HepG2 (cell line): ENCODE results near the gene INO80E. TPM values are rescaled to one million over a fixed set of nuclear protein-coding genes. Genes with fewer than 3 reads are reported as not detected.

Experiments used
- BATF2 ChIP-seq: sonication (generic); formaldehyde crosslinking; IDR thresholded peaks from 2 replicates; pipeline ENCODE4 v1.8.0; 2022; ENCODE audit warnings: mild to moderate bottlenecking, missing genetic modification reagents, moderate library complexity
- CEBPB ChIP-seq: IDR thresholded peaks from 2 replicates; pipeline ENCODE4 v1.6.1; 2011; ENCODE audit warnings: low read depth, low read length, improper control_type of control experiment, borderline replicate concordance
- CHD4 ChIP-seq: fragments of 200-600 bp; sonication (generic); IDR thresholded peaks from 2 replicates; pipeline ENCODE4 v1.7.0; 2017; ENCODE audit warnings: mild to moderate bottlenecking, low read length, borderline replicate concordance
- E2F5 ChIP-seq: sonication (generic); formaldehyde crosslinking; conservative IDR thresholded peaks from 2 replicates; pipeline ENCODE4 v1.4.0; 2020; ENCODE audit warnings: missing genetic modification reagents
- FOXO1 ChIP-seq: sonication (generic); formaldehyde crosslinking; IDR thresholded peaks from 2 replicates; pipeline ENCODE4 v1.4.0; 2020; ENCODE audit warnings: missing genetic modification reagents
- HIVEP1 ChIP-seq: sonication (generic); formaldehyde crosslinking; IDR thresholded peaks from 2 replicates; pipeline ENCODE4 v1.4.0; 2020; ENCODE audit warnings: mild to moderate bottlenecking, missing genetic modification reagents
- HNRNPK ChIP-seq: fragments of 200-400 bp; formaldehyde crosslinking; IDR thresholded peaks from 2 replicates; pipeline ENCODE4 v1.6.1; 2018; ENCODE audit warnings: low read length, low read depth, moderate library complexity, mild to moderate bottlenecking; ENCODE audit not compliant: poor library complexity, severe bottlenecking
- HOXD1 ChIP-seq: sonication (generic); formaldehyde crosslinking; IDR thresholded peaks from 2 replicates; pipeline ENCODE4 v1.5.0; 2020; ENCODE audit warnings: missing genetic modification reagents
- KDM5B ChIP-seq: sonication (generic); formaldehyde crosslinking; IDR thresholded peaks from 2 replicates; pipeline ENCODE4 v1.4.0; 2020; ENCODE audit warnings: missing genetic modification reagents, mild to moderate bottlenecking, borderline replicate concordance
- MAFK ChIP-seq, 2 experiments: IDR thresholded peaks in 1 of 2; conservative IDR thresholded peaks in 1 of 2; 2 replicates each; pipeline ENCODE4 v1.6.1; 2011; ENCODE audit warnings: improper control_type of control experiment in 2 of 2, low read length in 2 of 2
- MAX ChIP-seq: IDR thresholded peaks from 2 replicates; pipeline ENCODE4 v1.6.1; 2012; ENCODE audit warnings: inconsistent platforms
- MBD4 ChIP-seq: IDR thresholded peaks from 2 replicates; pipeline ENCODE4 v1.6.1; 2012; ENCODE audit warnings: low read length, inconsistent platforms, borderline replicate concordance
- MIER2 ChIP-seq: IDR thresholded peaks from 2 replicates; pipeline ENCODE4 v1.6.1; 2016; ENCODE audit warnings: missing biosample characterization, missing genetic modification reagents
- MNT ChIP-seq: fragments of 450-650 bp; IDR thresholded peaks from 2 replicates; pipeline ENCODE4 v1.6.1; 2016
- SCMH1 ChIP-seq: sonication (generic); formaldehyde crosslinking; IDR thresholded peaks from 2 replicates; pipeline ENCODE4 v1.9.0; 2021; ENCODE audit warnings: missing genetic modification reagents, mild to moderate bottlenecking, borderline replicate concordance
- TERF1 ChIP-seq: sonication (generic); formaldehyde crosslinking; IDR thresholded peaks from 2 replicates; pipeline ENCODE4 v1.8.0; 2022; ENCODE audit warnings: mild to moderate bottlenecking, missing genetic modification reagents, moderate library complexity
- ZFP91 ChIP-seq: sonication (generic); formaldehyde crosslinking; IDR thresholded peaks from 2 replicates; pipeline ENCODE4 v1.9.0; 2022; ENCODE audit warnings: missing genetic modification reagents, mild to moderate bottlenecking, borderline replicate concordance
- ZNF225 ChIP-seq: sonication (generic); formaldehyde crosslinking; IDR thresholded peaks from 2 replicates; pipeline ENCODE4 v1.4.0; 2020; ENCODE audit warnings: mild to moderate bottlenecking, missing genetic modification reagents
- ZNF333 ChIP-seq: sonication (generic); formaldehyde crosslinking; IDR thresholded peaks from 2 replicates; pipeline ENCODE4 v1.4.0; 2020; ENCODE audit warnings: mild to moderate bottlenecking, missing genetic modification reagents, borderline replicate concordance
- ZNF382 ChIP-seq: sonication (generic); formaldehyde crosslinking; IDR thresholded peaks from 2 replicates; pipeline ENCODE4 v1.5.0; 2020; ENCODE audit warnings: missing genetic modification reagents, mild to moderate bottlenecking, borderline replicate concordance
- ZNF777 ChIP-seq: sonication (generic); formaldehyde crosslinking; IDR thresholded peaks from 2 replicates; pipeline ENCODE4 v1.4.0; 2020; ENCODE audit warnings: missing genetic modification reagents
- ZSCAN21 ChIP-seq: sonication (generic); formaldehyde crosslinking; IDR thresholded peaks from 2 replicates; pipeline ENCODE4 v1.8.0; 2022; ENCODE audit warnings: mild to moderate bottlenecking, missing genetic modification reagents, moderate library complexity, borderline replicate concordance
- polyA plus RNA-seq, 8 experiments: library from polyadenylated mRNA; depleted of rRNA in 3 of 8; stranded (reverse) in 7 of 8; unstranded in 1 of 8; fragments of >200 nt; fragmentation: Illumina TruSeq in 4 of 8; extraction: Trizol in 4 of 8; gene quantifications; 2 replicates each; pipeline versions ENCODE4 v1.2.1 to v1.2.3, GENCODE V29; 2011 to 2016; ENCODE audit warnings: low read depth in 4 of 8, missing spikeins in 1 of 8, mixed read lengths in 1 of 8; ENCODE audit not compliant: insufficient read depth in 1 of 8
- total RNA-seq, 5 experiments: library from RNA; depleted of rRNA; stranded (reverse); fragments of >200 nt; fragmentation: Illumina TruSeq; extraction: Trizol; gene quantifications; 2 replicates each; pipeline ENCODE4 v1.2.3, GENCODE V29; 2016; ENCODE audit warnings: low read depth in 1 of 5

Gene INO80E
- total and polyA plus RNA-seq, 2 of the 13 experiments (the other 11 are each of a cell fraction or from before 2014, with no cell fraction given): 25.8 to 45.6 TPM

- no peak for TF ChIP-seq CEBPB
- TF ChIP-seq ZFP91 (CRISPR knock-in tag): no peak
- TF ChIP-seq ZNF777 (CRISPR knock-in tag): no peak
- no peak for TF ChIP-seq CHD4
- 0 out of 2 replicates have a peak, but pooled peaks have one; percentile 22 for TF ChIP-seq MNT
- no peak for TF ChIP-seq ZSCAN21 (CRISPR knock-in tag)
- TF ChIP-seq HOXD1 (CRISPR knock-in tag): no peak
- no peak for TF ChIP-seq FOXO1 (CRISPR knock-in tag)
- no peak for TF ChIP-seq E2F5 (CRISPR knock-in tag)
- TF ChIP-seq BATF2 (CRISPR knock-in tag): no peak
- no peak for TF ChIP-seq SCMH1
- no peak for TF ChIP-seq ZNF225
- TF ChIP-seq ZNF382 (CRISPR knock-in tag): no peak
- no peak for TF ChIP-seq KDM5B (CRISPR knock-in tag)
- TF ChIP-seq MAX: 0 out of 2 replicates have a peak, but pooled peaks have one; percentile 27
- no peak for TF ChIP-seq MIER2 (CRISPR knock-in tag)
- TF ChIP-seq HNRNPK: peak; percentile 66
- no peak for TF ChIP-seq MAFK (conservative IDR thresholded peaks at IDR 0.05 in 1 of 2, IDR thresholded peaks at IDR 0.05 in 1 of 2; ENCODE audit: low read length in 2 of 2)
- TF ChIP-seq HIVEP1 (CRISPR knock-in tag): 0 out of 2 replicates have a peak, but pooled peaks have one; percentile 21
- TF ChIP-seq MBD4: no peak
- TF ChIP-seq ZNF333 (CRISPR knock-in tag): 0 out of 2 replicates have a peak, but pooled peaks have one; percentile 64
- no peak for TF ChIP-seq TERF1
Observed at GRCh38 chr16:30010844-30011713, 15.0 kb downstream of the INO80E start, which contains the start of gene DOC2A (continued).
